SK-N-MC (cell line): ENCODE data around the gene ADA.
"Not testable (repeated sequence)": the region's sequence is repeated elsewhere in the genome, so short reads cannot be mapped to it uniquely, and the experiment has no call there.

Experiments
- DNase-seq: peaks from one replicate; pipeline ENCODE4 v3.0.0-alpha.2; 2011; ENCODE audit warnings: low read depth, low spot score
- H3K27ac ChIP-seq: fragments of 200-600 bp; sonication (generic); 2 replicates; pipeline ENCODE4 v1.5.1; 2016; ENCODE audit warnings: mixed run types
- H3K36me3 ChIP-seq: fragments of 200-600 bp; sonication (generic); 2 replicates; pipeline ENCODE4 v1.6.1; 2017; ENCODE audit warnings: antibody characterized with exemption, low read length, mixed read lengths; ENCODE audit not compliant: insufficient read depth
- H3K4me3 ChIP-seq: fragments of 200-600 bp; sonication (generic); 2 replicates; pipeline ENCODE4 v1.5.1; 2016
- H3K9ac ChIP-seq: fragments of 200-600 bp; sonication (generic); 2 replicates; pipeline ENCODE4 v1.8.0; 2017; ENCODE audit warnings: mixed run types, mixed read lengths; ENCODE audit not compliant: insufficient read length
- H3K9me3 ChIP-seq: fragments of 200-600 bp; sonication (generic); 2 replicates; pipeline ENCODE4 v1.6.1; 2017; ENCODE audit warnings: low read depth, mild to moderate bottlenecking, antibody characterized with exemption, low read length, moderate library complexity, mixed read lengths
- EZH2 ChIP-seq: fragments of 200-600 bp; sonication (generic); IDR thresholded peaks from one replicate; pipeline ENCODE4 v1.6.1; 2017; ENCODE audit warnings: antibody characterized with exemption
- FOXP2 ChIP-seq: optimal IDR thresholded peaks from 2 replicates; pipeline ENCODE3; 2011; ENCODE audit warnings: mild to moderate bottlenecking, moderate library complexity; ENCODE audit not compliant: insufficient read depth; ENCODE audit errors: extremely low read length, control extremely low read depth
- POLR2AphosphoS5 ChIP-seq: IDR thresholded peaks from 2 replicates; pipeline ENCODE4 v1.6.1; 2012; ENCODE audit warnings: mild to moderate bottlenecking, low read depth, low read length, borderline replicate concordance

The ADA gene

DNA sequence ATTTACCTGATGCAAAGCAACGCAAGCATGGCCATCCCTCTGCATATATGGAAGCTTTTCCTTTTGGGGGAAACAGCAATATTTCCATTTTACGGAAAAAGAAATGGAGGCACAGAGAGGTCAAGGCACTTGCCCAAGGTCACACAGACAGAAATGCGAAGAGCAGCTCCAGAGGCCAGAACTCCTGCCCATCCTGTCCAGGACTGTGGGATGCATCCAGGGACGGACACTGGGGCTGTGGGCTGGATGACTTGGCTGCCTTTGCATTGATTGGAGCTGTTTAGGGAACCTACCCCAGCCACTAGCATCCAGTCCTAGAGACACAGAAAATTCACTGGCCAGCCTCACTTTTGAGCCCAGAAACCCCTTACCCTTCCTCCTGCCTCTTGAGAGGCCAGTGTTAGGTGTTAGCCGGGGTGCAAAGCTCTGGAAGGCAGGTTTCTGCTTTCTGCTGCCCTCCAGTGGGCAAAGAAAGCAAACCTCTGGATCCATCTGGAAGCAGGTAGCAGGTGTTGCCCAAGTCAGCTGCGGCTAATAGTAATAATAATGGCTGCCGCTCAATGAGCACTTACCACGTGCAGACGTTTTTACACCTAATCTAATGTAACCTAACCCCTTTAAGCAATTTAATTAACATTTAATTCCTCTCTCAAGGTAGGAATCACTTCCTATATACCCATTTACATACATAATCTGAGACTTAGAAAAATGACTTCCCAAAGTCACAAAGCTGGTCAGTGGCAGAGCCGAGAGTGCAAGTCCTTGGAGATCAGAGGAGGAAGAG, 32.0 kb upstream of the ADA start:
- H3K27ac ChIP-seq = no peak overlapping the region
- TF ChIP-seq POLR2AphosphoS5 (no peak), FOXP2 (no peak), EZH2 (no peak)
- DNase-seq = no peak

DNA sequence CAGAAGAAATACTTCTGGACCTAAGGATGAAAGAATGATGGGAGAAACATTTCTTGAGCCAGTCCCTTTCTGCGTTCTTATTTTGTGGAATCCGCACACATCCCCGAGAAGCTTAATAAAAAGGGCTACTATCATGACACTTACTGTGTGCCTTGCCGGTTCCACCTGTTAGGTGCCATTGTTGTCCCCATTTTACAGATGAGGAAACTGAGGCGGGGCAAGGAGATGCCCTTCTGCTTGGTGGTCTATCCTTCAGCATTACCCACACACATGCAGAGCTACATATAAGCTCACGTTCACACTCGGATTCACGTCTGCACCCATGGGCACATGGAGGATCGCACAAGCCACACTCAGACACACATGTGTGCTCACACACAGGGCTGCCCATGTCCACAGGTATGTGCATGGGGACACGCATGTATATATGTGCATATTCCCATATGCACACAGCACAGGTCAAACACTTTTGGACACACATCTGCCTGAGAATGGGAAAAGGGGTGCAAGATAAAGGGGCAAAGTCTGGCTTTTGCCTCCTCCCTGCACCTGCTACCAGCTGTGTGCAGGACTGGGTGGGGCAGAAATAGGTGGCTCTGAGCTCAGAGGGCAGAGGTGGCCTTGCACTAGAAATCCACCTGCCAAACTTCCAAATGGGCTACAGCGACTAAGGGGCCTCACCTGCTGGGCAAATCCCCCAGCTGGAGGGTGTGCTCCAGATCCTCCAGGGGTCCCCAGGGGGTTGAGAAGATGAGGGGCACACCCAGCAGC, 30.5 kb upstream of the ADA start:
- H3K27ac ChIP-seq = no peak overlapping the region
- TF ChIP-seq EZH2 (no peak), POLR2AphosphoS5 (no peak), FOXP2 (no peak)
- DNase-seq = no peak
- H3K9me3 ChIP-seq = no peaks in the 10 kb centered on the region
- H3K4me3 ChIP-seq = no peak overlapping the region
- no peaks in the 10 kb centered on the region for H3K36me3 ChIP-seq
- H3K9ac ChIP-seq = no peak overlapping the region

More for the DNA sequence above, 32.0 kb upstream of the ADA start:
- H3K9me3 ChIP-seq = no peaks in the 10 kb centered on the region
- H3K4me3 ChIP-seq = no peak overlapping the region
- H3K36me3 ChIP-seq = no peaks in the 10 kb centered on the region
- no peak overlapping the region for H3K9ac ChIP-seq

DNA sequence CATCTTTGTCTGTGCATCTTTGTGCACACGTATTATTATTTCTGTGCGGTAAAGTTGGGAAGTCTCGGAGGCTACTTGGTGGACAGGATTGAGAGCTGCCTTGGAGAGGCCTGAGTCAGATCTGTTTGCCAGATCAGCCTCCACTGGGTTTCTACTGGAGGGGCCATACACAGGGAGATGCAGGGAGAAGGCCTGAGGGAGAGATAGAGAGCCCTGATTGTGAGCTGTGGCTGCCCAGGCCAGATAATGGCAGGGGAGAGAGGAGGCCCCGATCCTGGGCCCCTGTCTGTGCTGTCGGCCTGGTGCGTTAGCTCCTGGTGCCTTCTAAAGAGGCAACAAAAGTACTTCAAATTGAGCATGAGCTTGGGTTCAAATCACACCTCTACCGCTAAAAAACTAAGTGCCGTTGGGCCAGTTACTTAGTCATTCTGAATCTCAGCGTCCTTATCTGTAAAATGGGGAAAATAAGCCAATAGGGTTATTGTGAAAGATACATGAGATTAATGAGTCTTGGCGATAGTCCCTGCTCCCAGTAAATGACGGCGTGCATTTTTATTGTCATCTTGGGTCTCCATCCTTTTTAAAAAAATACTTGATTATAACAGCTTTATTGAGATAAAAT, 27.6 kb upstream of the ADA start:
- no peak for DNase-seq
- no peak overlapping the region for H3K9ac ChIP-seq
- H3K9me3 ChIP-seq = no peaks in the 10 kb centered on the region
- H3K4me3 ChIP-seq = no peak overlapping the region
- H3K27ac ChIP-seq = no peak overlapping the region
- no peaks in the 10 kb centered on the region for H3K36me3 ChIP-seq
- TF ChIP-seq EZH2 = no peak
- TF ChIP-seq POLR2AphosphoS5 = no peak
- no peak for TF ChIP-seq FOXP2

DNA sequence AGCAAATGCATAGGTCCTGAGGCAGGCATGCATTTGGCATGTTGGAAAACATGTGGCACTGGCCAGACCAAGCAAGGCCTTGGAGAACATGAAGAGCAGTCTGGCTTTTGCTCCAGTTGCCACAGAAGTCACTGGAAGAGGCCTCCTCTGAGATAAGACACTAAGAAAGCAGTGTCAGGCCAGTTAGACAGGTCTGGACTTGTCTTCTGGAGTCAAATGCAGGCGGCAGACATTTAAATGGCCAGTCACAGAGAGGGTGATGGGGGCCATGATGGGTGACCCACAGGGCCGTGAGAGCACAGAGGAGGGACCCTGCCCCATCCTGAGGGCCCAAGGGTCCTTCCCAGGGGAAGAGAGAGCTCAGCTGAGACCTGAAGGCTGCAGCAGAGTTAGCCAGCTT, 26.7 kb upstream of the ADA start:
- Histone ChIP-seq H3K9me3 (no peaks in the 10 kb centered on the region), H3K4me3 (no peak overlapping the region), H3K36me3 (no peaks in the 10 kb centered on the region), H3K9ac (no peak overlapping the region), H3K27ac (no peak overlapping the region)
- TF ChIP-seq FOXP2 (no peak), EZH2 (no peak), POLR2AphosphoS5 (no peak)
- no peak for DNase-seq

DNA sequence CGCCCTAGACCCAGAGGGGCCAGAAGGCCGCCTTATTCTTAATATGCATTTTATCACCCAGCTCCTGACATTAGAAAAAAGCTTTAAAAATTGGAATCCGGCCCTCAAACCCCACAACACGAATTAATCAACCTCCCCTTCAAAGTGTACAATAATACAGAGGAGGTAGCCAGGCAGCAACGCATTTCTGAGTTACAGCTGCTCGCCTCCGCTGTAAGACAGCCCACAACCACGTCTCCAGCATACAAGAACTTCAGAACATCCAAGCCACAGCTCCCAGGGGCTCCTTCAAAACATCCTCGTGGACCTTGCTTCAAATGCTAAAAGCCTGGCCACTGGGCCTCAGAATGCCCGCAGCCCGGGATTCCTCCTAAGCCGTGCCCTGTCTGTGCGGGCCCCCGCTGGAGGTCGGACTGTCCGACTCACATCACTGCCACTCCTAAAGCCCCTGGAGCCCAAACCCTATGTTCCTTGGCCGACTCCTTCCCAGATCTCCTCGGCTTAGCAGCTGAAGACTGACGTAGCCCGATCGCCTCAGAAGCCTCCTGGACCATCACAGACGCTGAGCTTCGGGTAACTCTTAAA, 20.9 kb upstream of the ADA start:
- DNase-seq, H3K9ac ChIP-seq, H3K27ac ChIP-seq, H3K4me3 ChIP-seq, H3K36me3 ChIP-seq, H3K9me3 ChIP-seq: not testable (repeated sequence)

DNA sequence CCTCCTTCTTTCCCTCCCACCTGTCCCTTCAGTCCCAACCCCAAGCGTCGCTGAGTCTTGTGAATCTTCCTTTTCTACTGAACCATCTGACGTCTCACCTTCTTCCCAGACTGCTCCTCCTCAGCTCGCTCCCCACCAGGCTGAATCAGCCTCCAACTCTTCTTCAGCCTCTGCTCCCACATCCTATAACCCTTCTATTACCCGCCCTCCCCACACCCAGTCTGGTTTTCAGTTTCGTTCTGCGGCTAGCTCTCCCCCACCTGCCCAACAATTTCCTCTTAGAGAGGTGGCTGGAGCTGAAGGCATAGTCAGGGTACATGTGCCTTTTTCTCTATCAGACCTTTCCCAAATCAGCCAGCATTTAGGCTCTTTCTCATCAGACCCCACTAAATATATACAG, 20.0 kb upstream of the ADA start:
- H3K27ac ChIP-seq, DNase-seq, H3K4me3 ChIP-seq, H3K36me3 ChIP-seq, H3K9me3 ChIP-seq, H3K9ac ChIP-seq: not testable (repeated sequence)

DNA sequence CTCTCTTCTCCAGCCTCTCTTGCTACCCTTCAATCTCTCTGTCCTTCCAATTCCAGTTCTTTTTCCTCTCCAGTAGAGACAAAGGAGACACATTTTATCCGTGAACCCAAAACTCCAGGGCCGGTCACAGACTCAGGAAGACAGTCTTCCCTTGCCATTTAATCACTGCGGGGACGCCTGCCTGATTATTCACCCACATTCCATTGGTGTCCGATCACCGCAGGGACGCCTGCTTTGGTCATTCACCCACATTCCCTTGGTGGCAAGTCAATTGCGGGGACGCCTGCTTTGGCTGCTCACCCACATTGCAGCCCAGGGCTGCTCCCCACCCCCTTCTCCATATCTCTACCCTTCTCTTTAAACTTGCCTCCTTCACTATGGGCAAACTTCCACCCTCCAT, 19.4 kb upstream of the ADA start:
- H3K27ac ChIP-seq, DNase-seq, H3K36me3 ChIP-seq, H3K9me3 ChIP-seq, H3K4me3 ChIP-seq, H3K9ac ChIP-seq: not testable (repeated sequence)

DNA sequence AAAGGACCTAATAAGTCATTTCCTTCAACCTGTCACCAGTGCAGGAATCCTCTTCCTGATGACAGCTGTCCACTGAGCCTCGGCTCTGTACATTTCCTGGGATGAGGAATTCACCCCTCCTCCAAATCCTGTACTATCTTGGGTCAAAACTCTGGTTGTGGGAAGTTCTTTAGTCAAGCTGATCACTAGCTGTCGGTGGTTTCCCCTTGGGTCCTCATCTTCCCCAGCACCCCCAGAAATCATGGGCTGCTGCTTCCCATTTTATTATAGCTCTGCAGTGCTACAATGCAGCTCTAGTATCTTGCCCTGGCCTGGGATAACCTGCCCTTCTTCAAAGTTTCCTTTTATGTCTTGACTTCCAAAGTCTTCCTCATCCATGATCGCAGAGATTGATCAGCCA, 14.6 kb upstream of the ADA start:
- no peak for DNase-seq
- Histone ChIP-seq H3K4me3 (no peak overlapping the region), H3K36me3 (no peaks in the 10 kb centered on the region), H3K9me3 (no peaks in the 10 kb centered on the region), H3K9ac (no peak overlapping the region), H3K27ac (no peak overlapping the region)
- TF ChIP-seq POLR2AphosphoS5 = no peak

DNA sequence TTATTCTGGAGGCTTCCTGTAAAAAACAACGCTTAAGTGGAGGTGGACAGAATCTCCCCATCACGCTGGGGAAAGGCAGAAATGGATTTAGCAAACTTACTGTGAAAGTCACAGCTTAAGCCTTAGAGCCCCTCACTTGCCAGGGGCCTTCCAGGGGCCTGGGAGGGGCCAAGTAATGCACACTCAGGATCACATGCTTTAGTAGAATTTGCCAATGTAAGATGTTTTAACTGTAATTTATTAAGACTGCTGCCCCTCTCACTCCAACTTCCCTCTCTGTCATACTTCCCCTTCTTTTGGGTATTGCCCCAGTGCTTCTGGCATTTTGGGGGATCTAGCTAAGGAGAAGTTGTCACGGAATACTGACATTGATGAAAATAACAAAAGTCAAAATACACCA, 12.6 kb upstream of the ADA start:
- DNase-seq = no peak
- H3K36me3 ChIP-seq = no peaks in the 10 kb centered on the region

More for the DNA sequence above, 12.6 kb upstream of the ADA start:
- Histone ChIP-seq H3K9me3 (no peaks in the 10 kb centered on the region), H3K9ac (no peak overlapping the region), H3K4me3 (no peak overlapping the region), H3K27ac (no peak overlapping the region)
- TF ChIP-seq EZH2 (no peak), FOXP2 (no peak)
